Stimulated activated naive B cell treated with anti-CD40 and anti-IgM and Interleukin-4, amounts not matched to agents 10 μg/mL and 1 μg/mL and 100 μg/mL, for 72 hours (primary cell): ENCODE measurements around the gene ZNF750.

Experiments used
- ATAC-seq, 2 donors: fragments of 150-1000 bp; cut with Tn5 transposase; replicated peaks; 2 replicates each; pipeline ENCODE4 v1.10.0; 2021; ENCODE audit warnings: moderate library complexity in 1 of 2
- DNase-seq: peaks from one replicate; pipeline ENCODE4 v3.0.0; 2021
- H3K27ac Mint-ChIP-seq: one replicate; pipeline ENCODE4 v1.8.0; 2022; ENCODE audit warnings: mild to moderate bottlenecking, mixed read lengths
- H3K27me3 Mint-ChIP-seq, 2 donors: one replicate each; pipeline ENCODE4 v1.8.0; 2022; ENCODE audit warnings: mixed read lengths in 2 of 2
- H3K36me3 Mint-ChIP-seq, 2 donors: one replicate each; pipeline ENCODE4 v1.8.0; 2022; ENCODE audit warnings: mixed read lengths in 2 of 2, mild to moderate bottlenecking in 1 of 2
- H3K4me1 Mint-ChIP-seq, 2 donors: one replicate each; pipeline ENCODE4 v1.8.0; 2022; ENCODE audit warnings: mixed read lengths in 2 of 2, mild to moderate bottlenecking in 1 of 2
- H3K4me3 Mint-ChIP-seq, 2 donors: one replicate each; pipeline ENCODE4 v1.8.0; 2022; ENCODE audit warnings: mild to moderate bottlenecking in 2 of 2, mixed read lengths in 2 of 2, moderate library complexity in 1 of 2
- H3K9me3 Mint-ChIP-seq, 2 donors: one replicate each; pipeline ENCODE4 v1.8.0; 2022; ENCODE audit warnings: mixed read lengths in 2 of 2, mild to moderate bottlenecking in 1 of 2

The ZNF750 gene

GRCh38 chr17:82810644-82811430, 29.0 kb downstream of the ZNF750 start:
- peaks cover 66 to 83% of the 10 kb centered on the region in 2 donors for H3K36me3 Mint-ChIP-seq
- H3K27ac Mint-ChIP-seq: no peak overlapping the region
- no peak overlapping the region for H3K4me3 Mint-ChIP-seq
- DNase-seq (no peak), ATAC-seq (no peak)
- no peaks in the 10 kb centered on the region for H3K9me3 Mint-ChIP-seq
- H3K27me3 Mint-ChIP-seq: no peaks in the 10 kb centered on the region
- peaks cover 9 to 11% of the 10 kb centered on the region in 2 donors for H3K4me1 Mint-ChIP-seq

GRCh38 chr17:82808921-82809905, 30.6 kb downstream of the ZNF750 start:
- Mint-ChIP-seq H3K27ac (no peak overlapping the region), H3K4me3 (no peak overlapping the region), H3K36me3 (peaks cover 52 to 71% of the 10 kb centered on the region in 2 donors), H3K27me3 (no peaks in the 10 kb centered on the region), H3K4me1 (peaks cover 4 to 9% of the 10 kb centered on the region in 2 donors), H3K9me3 (no peaks in the 10 kb centered on the region)
- ATAC-seq (no peak), DNase-seq (no peak)

GRCh38 chr17:82808006-82808405, 31.8 kb downstream of the ZNF750 start:
- no peak for ATAC-seq
- Mint-ChIP-seq H3K27ac (peak overlapping the region; percentile 69), H3K27me3 (no peaks in the 10 kb centered on the region)

GRCh38 chr17:82807562-82807961, 32.3 kb downstream of the ZNF750 start:
- Mint-ChIP-seq H3K4me1 (peaks cover 6 to 9% of the 10 kb centered on the region in 2 donors), H3K9me3 (no peaks in the 10 kb centered on the region), H3K4me3 (no peak overlapping the region), H3K36me3 (peaks cover 40 to 58% of the 10 kb centered on the region in 2 donors), H3K27me3 (no peaks in the 10 kb centered on the region), H3K27ac (peak overlapping the region; percentile 69)
- DNase-seq (no peak), ATAC-seq (no peak)

More at GRCh38 chr17:82808006-82808405, 31.8 kb downstream of the ZNF750 start:
- no peaks in the 10 kb centered on the region for H3K9me3 Mint-ChIP-seq
- H3K4me3 Mint-ChIP-seq: no peak overlapping the region
- no peak for DNase-seq
- H3K4me1 Mint-ChIP-seq: peaks cover 6 to 9% of the 10 kb centered on the region in 2 donors
- H3K36me3 Mint-ChIP-seq: peaks cover 43 to 59% of the 10 kb centered on the region in 2 donors

- ATAC-seq (no peak), DNase-seq (no peak)
- H3K36me3 Mint-ChIP-seq: peaks cover 42 to 59% of the 10 kb centered on the region in 2 donors
- no peak overlapping the region for H3K4me3 Mint-ChIP-seq
- H3K4me1 Mint-ChIP-seq: peaks cover 6 to 9% of the 10 kb centered on the region in 2 donors
- H3K9me3 Mint-ChIP-seq: no peaks in the 10 kb centered on the region
- H3K27me3 Mint-ChIP-seq: no peaks in the 10 kb centered on the region
- no peak overlapping the region for H3K27ac Mint-ChIP-seq
Measured at GRCh38 chr17:82807101-82807500, 32.7 kb downstream of the ZNF750 start.

GRCh38 chr17:82806645-82807044, 33.2 kb downstream of the ZNF750 start:
- Mint-ChIP-seq H3K4me3 (no peak overlapping the region), H3K9me3 (no peaks in the 10 kb centered on the region), H3K36me3 (peaks cover 40 to 59% of the 10 kb centered on the region in 2 donors), H3K27me3 (no peaks in the 10 kb centered on the region), H3K4me1 (peaks cover 6 to 9% of the 10 kb centered on the region in 2 donors), H3K27ac (no peak overlapping the region)
- no peak for ATAC-seq
- DNase-seq: no peak

GRCh38 chr17:82805823-82806222, 34.0 kb downstream of the ZNF750 start:
- peaks cover 40 to 58% of the 10 kb centered on the region in 2 donors for H3K36me3 Mint-ChIP-seq
- ATAC-seq: no peak
- no peak overlapping the region for H3K4me3 Mint-ChIP-seq
- peaks cover 9 to 12% of the 10 kb centered on the region in 2 donors for H3K4me1 Mint-ChIP-seq
- H3K9me3 Mint-ChIP-seq: peaks cover 3 to 6% of the 10 kb centered on the region in 2 donors
- no peak for DNase-seq
- no peaks in the 10 kb centered on the region for H3K27me3 Mint-ChIP-seq
- no peak overlapping the region for H3K27ac Mint-ChIP-seq

- Mint-ChIP-seq H3K9me3 (peaks cover 3 to 6% of the 10 kb centered on the region in 2 donors), H3K27me3 (no peaks in the 10 kb centered on the region), H3K36me3 (peaks cover 40 to 58% of the 10 kb centered on the region in 2 donors), H3K4me3 (no peak overlapping the region), H3K27ac (no peak overlapping the region), H3K4me1 (peaks cover 3 to 8% of the 10 kb centered on the region in 2 donors)
- ATAC-seq (no peak), DNase-seq (no peak)
Measured at GRCh38 chr17:82805254-82805653, 34.6 kb downstream of the ZNF750 start.

- H3K27me3 Mint-ChIP-seq: no peaks in the 10 kb centered on the region
- H3K4me1 Mint-ChIP-seq: peaks cover 0 to 8% of the 10 kb centered on the region in 2 donors
- no peak for ATAC-seq
- H3K4me3 Mint-ChIP-seq: no peak overlapping the region
- peaks cover 3 to 6% of the 10 kb centered on the region in 2 donors for H3K9me3 Mint-ChIP-seq
- H3K36me3 Mint-ChIP-seq: peaks cover 40 to 58% of the 10 kb centered on the region in 2 donors
- no peak for DNase-seq
- H3K27ac Mint-ChIP-seq: no peak overlapping the region
Measured at GRCh38 chr17:82804442-82805191, 35.2 kb downstream of the ZNF750 start.

GRCh38 chr17:82803606-82804005, 36.2 kb downstream of the ZNF750 start:
- ATAC-seq (no peak), DNase-seq (no peak)
- H3K27me3 Mint-ChIP-seq: no peaks in the 10 kb centered on the region
- peak overlapping the region; percentile 6 for H3K27ac Mint-ChIP-seq
- H3K4me1 Mint-ChIP-seq: peaks cover 0 to 8% of the 10 kb centered on the region in 2 donors
- H3K9me3 Mint-ChIP-seq: peaks cover 3 to 6% of the 10 kb centered on the region in 2 donors
- H3K36me3 Mint-ChIP-seq: peaks cover 42 to 59% of the 10 kb centered on the region in 2 donors
- H3K4me3 Mint-ChIP-seq: no peak overlapping the region

GRCh38 chr17:82803185-82803584, 36.6 kb downstream of the ZNF750 start:
- DNase-seq: no peak
- H3K27ac Mint-ChIP-seq: no peak overlapping the region
- no peak for ATAC-seq
- no peaks in the 10 kb centered on the region for H3K27me3 Mint-ChIP-seq
- H3K4me1 Mint-ChIP-seq: peaks cover 0 to 8% of the 10 kb centered on the region in 2 donors
- H3K36me3 Mint-ChIP-seq: peaks cover 43 to 60% of the 10 kb centered on the region in 2 donors
- no peak overlapping the region for H3K4me3 Mint-ChIP-seq
- H3K9me3 Mint-ChIP-seq: peaks cover 3 to 6% of the 10 kb centered on the region in 2 donors

- DNase-seq (no peak), ATAC-seq (no peak)
- Mint-ChIP-seq H3K27me3 (no peaks in the 10 kb centered on the region), H3K36me3 (peaks cover 34 to 56% of the 10 kb centered on the region in 2 donors), H3K4me1 (peaks cover 0 to 8% of the 10 kb centered on the region in 2 donors), H3K4me3 (no peak overlapping the region), H3K27ac (no peak overlapping the region), H3K9me3 (peaks cover 3 to 6% of the 10 kb centered on the region in 2 donors)
Measured at GRCh38 chr17:82802075-82802780, 37.6 kb downstream of the ZNF750 start.

GRCh38 chr17:82801377-82801970, 38.3 kb downstream of the ZNF750 start:
- no peaks in the 10 kb centered on the region for H3K27me3 Mint-ChIP-seq

More at GRCh38 chr17:82801377-82801970, 38.3 kb downstream of the ZNF750 start:
- Mint-ChIP-seq H3K4me1 (peaks cover 0 to 8% of the 10 kb centered on the region in 2 donors), H3K27ac (no peak overlapping the region), H3K36me3 (peaks cover 31 to 54% of the 10 kb centered on the region in 2 donors), H3K4me3 (no peak overlapping the region), H3K9me3 (peaks cover 3 to 6% of the 10 kb centered on the region in 2 donors)
- DNase-seq: no peak
- no peak for ATAC-seq
